ENCODE measurements around the gene ZNF423. TPM values are rescaled to one million over a fixed set of nuclear protein-coding genes. Genes with fewer than 3 reads are reported as not detected.
A peak's percentile ranks its signal among the peaks of the same experiment; 100 is the strongest.
"Not testable (repeated sequence)": the region's sequence is repeated elsewhere in the genome, so short reads cannot be mapped to it uniquely, and the experiment has no call there.

Gene ZNF423
- 7.3 TPM for total RNA-seq

DNA sequence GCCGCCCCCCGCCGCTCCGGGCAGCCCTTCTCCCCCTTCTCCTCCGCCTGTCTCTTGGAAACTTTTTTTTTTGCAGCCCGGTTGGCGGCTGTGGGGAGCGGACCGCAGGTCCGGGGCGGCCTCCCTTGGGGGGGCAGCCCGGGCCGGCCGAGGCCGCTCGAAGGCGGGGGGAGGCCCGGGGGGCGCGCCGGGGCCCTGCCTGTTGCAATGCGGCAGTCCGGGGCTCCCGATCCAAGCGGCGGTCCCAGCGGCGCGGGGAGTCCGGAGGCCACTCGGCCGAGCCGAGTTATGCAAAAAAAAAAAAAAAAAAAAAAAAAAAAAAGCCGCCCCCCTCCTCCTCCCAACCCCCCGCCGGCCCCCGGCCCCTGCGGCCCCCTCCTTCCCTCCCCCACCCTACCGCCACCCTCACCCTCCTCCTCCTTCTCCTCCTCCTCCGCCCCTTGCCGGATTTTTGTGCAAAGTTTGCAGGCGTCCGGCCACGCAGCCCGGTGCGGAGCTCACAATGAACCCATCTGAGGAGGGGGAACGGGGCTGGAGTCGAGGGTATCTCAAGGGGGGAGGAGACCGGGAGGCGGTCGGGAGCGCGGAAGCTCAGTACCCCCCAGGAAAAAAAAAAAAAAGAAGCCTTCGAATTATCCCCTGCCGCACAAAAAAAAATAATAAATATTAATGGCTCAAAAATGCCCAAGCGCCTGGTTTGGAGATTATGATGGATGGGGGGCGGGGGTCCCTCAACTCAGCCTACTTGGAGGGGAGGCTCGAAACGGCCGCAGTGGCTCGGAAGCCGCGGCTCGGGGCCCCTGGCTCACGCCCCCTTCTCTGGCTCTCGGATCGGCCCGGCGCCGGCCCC is at the start of gene ZNF423:
ZNF423 (minus strand) TSS at position 291 of the 850 bp plus-strand sequence. CDS start 338 bp downstream, outside the sequence.
- no peak for FAIRE-seq
- DNase-seq (ENCODE audit: low spot score in 2 of 2), result no peak

DNA sequence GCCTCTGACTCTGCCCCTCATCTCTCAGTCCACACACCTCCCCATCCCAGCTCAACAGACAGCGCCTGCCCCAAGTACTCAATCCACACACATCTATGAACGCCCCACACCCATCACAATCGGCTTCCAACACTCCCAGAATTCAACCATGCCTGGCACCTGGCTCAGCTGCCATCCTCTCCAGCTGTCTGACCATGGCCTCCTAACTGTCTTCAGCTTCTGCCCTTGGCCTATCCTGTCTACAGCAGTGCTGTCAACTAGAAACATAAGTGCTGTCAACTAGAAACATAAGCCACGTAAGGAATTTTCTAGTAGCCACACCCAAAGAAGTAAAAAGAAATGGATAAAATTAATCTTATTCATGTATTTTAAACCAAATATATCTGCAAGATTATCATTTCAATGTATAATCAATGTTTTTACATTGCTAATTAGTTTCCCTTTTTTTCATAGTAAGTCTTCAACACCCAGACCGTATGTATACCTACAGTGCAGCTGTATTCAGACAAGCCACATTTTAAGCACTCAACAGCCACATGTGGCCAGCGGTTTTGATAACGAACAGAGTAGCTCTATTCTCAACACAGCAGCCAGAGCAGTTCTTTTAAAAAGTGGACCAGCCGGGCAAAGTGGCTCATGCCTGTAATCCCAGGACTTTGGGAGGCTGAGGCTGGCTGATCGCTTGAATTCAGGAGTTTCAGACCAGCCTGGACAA is 48.6 kb upstream of the ZNF423 start:
- no peak for FAIRE-seq
- no peak for DNase-seq (ENCODE audit: low spot score in 2 of 2)

DNA sequence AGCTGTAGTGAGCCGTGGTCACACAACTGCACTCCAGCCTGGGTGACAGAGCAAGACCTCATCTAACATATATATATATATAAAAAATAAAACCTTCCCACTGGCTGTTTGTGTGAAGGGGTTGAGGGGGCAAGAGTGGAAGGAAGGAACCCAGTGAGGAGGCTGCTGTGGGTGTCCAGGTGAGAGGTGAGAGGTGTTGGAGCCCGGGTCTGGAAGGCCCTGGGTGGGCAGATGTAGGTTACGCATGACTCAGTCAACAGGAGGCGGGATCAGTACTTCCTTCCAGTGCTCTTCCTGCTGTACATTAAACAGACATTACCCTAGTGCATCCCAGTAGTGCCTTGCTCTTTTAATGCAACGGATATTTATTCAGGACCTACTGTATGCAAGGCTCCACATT is 47.0 kb upstream of the ZNF423 start:
- FAIRE-seq, result no peak
- DNase-seq (ENCODE audit: low spot score in 2 of 2), result no peak

DNA sequence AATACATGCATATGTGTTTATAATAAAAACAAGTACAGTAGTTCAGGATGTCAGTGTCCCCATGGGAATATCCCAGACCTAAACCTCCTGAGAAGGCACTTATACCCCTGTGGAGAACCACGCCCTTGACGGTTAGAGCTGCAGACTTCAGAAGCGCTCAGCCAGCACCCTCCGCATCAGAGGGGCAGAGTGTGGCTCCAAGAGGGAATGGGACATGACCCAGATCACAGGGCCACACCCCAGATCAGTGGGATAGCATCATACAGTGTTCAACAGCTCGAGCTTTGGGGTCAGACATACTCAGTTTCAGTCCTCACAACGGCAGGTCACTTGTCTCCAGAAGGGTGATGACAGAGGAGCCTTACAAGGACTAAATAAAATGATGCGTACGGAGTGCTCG is 45.8 kb upstream of the ZNF423 start:
- FAIRE-seq, result no peak
- no peak for DNase-seq (ENCODE audit: low spot score in 2 of 2)

DNA sequence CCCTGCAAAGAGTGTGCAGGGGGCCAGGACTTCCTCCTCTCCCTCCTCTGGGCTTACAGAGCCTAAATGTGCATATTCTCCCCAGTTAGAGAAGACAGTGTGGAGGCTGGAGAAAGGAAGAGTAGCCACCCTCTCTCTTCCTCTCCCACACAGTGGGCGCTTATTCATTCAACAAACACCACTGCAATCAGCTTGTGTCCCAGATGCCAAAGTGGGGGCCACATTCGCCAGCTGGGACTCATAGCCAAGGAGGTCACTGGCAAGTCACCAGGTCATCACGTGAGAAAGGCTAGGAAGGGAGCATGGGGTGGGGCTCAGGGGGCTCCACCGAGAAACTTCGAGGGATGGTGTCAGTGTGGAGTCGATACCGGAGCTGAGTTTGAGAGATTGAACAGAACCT is 45.0 kb upstream of the ZNF423 start:
- DNase-seq (ENCODE audit: low spot score in 2 of 2), result no peak
- FAIRE-seq, result no peak

DNA sequence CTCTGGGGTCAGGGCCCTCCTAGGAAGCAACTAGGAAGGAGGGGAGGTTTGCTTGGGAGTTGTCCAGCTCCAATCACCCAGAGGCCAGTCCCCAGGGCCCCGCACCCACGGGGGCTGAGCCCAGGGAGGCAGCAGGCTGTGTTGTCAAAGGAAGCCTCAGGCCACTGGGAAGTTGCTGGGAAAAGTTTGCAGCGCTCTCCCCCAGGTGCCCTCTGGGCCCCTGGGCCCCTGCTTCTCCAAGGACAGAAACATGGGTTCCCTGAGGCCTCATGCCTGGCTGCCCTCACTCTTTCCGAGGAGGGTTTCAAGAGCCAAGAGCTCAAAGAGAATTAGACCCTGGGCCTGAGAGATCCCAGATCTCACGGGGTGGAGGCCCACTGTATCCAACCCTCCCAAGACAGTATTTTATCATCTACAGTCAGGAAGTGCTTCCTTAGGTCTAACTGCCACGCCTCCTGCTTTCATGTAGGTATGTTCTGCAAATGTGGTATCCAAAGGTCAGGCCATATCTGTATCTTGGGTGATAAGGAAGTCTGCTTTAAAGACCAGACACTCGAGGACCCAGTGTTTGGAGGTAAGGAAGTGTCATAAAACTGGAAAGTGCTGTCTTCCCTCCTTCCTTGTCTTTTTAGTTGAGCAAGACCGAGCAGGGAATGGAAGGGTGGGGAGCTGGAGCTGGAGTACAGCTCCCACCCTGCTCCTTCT is 44.2 kb upstream of the ZNF423 start:
- DNase-seq (ENCODE audit: low spot score in 2 of 2), result no peak
- no peak for FAIRE-seq

DNA sequence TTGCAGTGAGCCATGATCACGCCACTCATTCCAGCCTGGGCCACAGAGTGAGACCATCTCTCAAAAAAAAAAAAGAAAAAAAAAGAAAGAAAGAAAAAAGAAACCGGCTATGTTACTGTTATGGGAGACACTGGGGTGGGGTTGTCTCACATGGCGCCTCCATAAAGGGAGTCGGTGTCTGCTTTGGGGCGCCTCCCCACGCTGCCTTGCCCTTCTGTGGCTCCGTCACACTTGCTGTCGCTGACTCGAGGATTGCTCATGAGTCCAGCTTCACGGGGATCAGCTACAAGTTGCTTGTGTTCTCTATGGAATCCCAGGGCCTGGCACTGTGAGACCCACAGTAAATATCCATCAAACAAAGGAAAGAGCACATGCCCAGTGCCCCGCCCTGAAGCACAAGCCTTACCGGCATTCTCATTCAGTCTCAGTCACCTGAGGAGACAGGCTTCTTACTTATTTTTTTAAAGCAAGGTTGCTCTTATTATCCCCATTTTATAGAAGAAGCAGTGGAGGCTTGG is 40.6 kb upstream of the ZNF423 start:
- DNase-seq (ENCODE audit: low spot score in 2 of 2) (no peak), FAIRE-seq (no peak)

DNA sequence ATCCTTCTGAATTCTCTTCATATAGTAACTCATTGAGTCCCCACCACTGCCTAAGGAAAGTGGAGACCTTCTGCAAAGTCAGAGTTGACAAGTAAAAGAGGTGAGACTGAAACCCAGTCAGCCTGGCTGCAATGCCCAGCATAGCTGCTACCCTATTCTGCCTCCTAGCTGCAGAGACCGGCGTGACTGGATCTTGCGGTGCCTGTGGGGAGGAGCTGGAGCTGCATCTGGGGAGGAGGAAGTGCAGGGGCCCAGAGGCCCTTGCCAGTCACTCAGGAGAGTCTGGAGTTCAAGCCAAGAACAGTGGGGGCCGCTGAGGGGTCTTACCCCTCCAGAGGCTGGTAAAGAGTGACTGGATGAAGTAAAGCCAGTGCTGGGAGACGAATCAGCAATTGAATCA is 35.0 kb upstream of the ZNF423 start:
- DNase-seq (ENCODE audit: low spot score in 2 of 2) (no peak), FAIRE-seq (no peak)

DNA sequence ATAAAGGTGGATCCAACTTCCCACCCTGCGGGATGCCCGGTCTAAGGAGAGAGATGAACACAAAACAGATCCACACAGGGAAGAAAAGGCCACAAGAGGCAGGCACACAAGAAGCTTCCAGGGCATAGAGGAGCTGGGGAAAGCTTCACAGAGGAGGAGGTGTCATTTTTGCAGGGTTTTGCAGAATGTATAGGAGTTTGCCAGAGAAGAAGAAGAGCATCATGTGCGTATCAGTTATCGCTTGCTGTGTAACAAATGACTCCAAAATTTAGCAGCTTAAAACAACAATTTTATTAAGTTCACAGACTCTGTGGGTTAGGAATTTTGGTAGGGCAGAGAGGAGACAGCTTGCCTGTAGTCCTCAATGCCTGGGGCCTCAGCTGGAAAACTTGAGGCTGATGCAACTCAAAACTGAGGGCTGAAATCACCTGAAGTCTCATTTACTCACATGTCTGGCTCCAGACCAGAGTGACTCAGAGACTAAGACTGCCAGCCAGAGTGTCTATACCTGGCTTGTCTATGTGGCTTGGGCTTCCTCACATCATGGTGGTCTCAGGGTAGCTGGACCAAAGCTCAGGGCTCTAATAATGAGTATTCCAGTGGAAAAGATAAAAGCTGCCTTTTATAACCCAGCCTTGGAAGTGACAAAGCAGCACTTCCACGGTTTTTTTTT is 33.9 kb upstream of the ZNF423 start:
- DNase-seq (ENCODE audit: low spot score in 2 of 2) (no peak), FAIRE-seq (no peak)

DNA sequence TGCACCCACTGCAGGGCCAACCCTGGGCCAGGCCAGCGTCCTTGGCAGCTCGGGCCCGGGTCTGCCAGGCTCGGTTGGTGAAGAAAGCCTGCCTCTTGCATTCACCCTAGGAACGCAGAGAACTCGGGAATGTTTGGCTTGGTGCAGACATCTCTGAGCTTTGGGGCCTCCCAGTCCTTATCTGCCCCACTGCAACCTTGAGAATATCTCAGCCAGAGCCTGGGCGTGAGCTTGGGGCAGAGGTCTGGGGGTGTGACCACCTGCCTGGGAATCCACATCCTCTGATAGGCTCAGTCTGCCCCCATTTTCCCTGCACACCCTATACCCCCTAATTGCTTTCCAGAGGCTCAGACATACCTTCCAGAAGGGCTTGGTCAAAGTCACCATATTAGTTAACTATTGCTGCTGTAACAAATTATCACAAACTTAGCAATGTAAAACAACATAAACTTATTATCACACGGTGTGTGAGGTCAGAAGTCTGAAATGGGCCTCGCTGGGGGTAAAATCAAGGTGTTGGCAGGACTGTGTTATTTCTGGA is 30.7 kb upstream of the ZNF423 start:
- no peak for FAIRE-seq
- no peak for DNase-seq (ENCODE audit: low spot score in 2 of 2)

DNA sequence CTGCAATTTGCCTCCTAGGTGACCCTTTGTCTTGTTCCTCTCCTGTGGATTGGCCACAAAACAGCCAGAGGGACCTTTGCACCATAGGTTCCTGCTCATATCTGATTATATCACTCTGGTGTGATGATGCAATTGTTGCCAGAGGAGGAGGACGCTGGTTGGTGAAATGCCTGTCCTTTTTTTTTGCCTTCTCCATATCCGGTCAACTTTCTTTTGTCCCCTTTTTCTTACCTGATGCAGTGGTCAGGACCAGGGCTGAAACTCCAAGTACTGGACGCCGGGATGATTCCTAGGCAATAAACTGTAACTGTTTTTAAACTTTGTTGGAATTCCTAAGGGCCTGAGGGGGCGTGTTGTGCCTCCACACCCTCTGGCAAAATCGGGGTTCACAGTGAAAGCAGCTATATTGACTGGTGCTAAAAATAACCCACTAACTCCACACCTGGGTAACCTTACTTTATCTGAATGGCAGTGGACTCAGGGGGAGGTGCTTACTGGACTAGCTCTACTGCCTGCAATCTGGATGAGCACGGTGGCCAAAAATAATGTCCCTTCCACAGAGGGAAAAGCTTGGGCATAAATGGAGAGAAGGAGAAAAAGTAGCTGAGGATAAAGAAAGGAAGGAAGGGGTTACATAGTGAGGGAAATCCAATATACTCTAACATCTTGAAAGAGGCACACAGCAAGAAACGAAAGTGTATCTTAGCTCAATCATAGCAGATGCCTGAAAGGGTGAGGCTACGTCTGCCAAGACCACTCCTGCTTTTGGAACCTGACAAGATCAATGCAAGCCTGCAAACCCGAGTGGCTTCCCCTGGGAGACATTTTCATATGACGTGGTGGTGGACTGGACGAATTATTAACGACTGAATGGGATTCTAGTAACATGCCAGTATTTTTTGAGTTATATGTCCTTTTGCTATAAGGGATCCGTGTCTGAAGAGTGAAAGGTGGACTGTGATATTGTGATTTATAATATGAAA is 28.4 kb upstream of the ZNF423 start:
- FAIRE-seq (no peak), DNase-seq (ENCODE audit: low spot score in 2 of 2) (no peak)

DNA sequence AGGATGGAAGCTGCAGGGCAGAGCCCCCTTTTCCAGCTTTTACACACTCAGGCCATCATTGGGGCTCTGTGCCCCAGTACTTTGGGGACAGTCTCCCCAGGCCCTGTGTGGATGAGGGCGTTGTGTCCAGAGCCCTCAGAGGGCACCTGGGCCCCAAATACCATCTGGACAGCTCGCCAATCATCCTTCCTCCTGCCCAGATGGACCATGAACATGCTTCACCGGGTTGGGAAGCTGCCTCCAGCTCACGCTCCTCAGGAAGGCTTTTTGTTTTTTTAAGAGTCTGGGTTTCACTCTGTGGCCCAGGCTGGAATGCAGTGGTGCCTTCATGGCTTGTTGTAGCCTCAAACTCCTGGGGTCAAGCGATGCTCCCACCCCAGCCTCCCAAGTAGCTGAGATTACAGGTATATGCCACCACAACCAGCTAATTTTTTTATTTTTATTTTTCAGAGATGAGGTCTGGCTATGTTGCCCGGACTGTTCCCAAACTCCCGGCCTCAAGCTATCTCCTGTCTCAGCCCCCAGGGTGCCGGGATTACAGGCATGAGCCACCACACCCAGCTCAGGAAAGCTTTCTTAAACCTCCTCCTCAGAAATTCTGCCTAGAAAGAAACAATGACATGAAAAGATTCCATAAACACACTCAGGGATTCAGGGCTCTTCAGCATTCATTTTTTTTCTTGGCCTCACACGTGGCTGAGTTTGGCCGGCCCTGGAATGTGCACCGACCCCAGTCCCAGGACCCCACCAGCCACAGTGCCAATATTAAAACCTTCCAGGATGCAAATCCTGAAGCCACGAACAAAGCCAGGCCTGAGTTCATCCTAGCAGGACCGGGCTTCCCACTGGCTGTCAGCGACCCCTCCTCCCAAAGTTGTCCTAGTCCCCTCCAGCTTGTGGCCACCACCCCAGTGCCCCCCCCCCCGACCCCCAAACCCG is 27.4 kb upstream of the ZNF423 start:
- FAIRE-seq (no peak), DNase-seq (ENCODE audit: low spot score in 2 of 2) (no peak)

DNA sequence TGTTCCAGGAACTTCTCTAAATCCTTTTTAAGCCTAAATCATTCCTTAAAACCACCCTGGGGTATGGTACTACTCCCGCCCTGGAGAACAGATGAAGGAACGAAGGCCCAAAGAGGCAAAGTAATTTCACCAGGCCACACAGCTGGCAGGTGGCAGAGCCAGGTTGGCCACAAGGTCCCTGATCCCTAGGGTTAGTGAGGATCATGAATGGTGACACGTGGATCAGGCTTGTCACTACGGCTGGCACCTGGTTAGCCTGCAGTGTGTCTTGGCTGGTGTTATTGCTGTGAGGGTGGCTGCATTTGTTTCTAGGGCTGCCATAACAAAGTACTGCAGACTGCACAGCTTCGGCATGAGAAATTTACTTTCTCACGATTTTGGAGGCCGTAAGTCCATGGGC is 26.0 kb upstream of the ZNF423 start:
- FAIRE-seq (no peak), DNase-seq (ENCODE audit: low spot score in 2 of 2) (no peak)

DNA sequence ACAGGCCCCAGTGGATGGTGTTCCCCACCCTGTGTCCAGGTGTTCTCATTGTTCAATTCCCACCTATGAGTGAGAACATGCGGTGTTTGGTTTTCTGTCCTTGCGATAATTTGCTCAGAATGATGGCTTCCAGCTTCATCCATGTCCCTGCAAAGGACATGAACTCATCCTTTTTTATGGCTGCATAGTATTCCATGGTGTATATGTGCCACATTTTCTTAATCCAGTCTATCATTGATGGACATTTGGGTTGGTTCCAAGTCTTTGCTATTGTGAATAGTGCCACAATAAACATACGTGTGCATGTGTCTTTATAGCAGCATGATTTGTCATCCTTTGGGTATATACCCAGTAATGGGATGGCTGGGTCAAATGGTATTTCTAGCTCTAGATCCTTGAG is 22.6 kb upstream of the ZNF423 start:
- FAIRE-seq; DNase-seq (ENCODE audit: low spot score in 2 of 2): not testable (repeated sequence)

DNA sequence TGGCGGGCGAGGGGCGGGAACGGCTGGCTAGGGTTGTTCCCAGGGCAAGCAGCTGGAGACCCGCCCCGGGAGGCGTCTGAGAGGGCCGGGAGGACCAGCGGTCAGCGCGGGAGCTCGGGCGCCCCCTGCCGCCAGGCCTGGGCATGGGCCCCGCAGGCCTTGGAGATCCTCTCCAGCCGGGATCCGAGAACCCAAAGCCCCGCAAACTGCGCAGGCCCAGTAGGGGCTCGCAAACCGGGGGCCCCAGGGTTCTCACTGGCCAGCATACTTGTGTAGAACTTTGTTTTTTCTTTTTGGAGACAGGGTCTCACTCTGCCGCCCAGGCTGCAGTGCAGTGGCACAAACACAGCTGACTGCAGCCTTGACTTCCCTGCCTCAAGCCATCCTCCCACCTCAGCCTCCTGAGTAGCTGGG is 20.8 kb upstream of the ZNF423 start:
- no peak for FAIRE-seq
- peak in 1 of 2 donors; percentile 83 for DNase-seq (ENCODE audit: low spot score in 2 of 2)

DNA sequence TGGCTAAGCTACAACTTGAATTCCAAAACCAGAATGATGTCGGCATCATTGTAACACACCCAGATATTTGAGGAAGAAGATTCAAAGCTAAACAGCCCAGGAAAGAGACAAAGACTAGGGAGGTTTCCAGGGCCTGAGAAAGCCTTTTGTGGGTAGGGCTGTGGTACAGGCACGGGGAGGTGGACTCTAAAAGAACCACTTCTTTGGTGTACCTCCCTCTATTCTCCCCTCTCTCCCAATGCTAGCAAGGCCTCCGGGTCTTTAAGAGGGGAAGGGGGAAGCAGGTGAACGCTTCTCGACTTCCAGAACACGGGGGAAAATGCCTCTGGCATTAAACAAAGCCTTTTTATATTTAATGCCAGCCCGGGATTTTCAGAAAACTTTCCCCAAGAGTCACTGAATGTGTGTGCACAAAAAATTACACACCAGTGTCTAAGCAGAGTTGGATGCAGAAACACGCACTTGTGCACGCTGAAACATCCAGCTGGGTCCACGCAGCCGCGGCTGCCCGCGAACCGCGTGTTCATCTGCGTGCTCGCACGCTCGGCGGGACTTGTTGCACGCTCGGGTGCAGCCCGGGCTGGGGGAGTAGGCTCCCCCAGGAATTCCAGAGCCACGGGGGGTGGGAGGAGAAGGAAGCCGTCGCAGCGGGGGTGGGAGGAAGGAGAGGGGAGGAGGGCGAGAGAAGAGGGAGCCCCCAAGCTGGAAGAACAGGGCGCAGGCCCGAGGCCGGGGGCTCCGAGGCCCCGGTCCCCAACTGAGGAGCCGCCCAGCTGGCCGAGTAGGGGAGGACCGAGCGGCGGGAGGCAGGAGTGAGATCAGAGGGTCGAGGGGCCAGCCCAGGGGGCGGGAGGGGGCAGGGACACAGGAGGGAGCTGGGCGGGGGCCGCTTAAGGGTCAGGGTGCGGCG is 20.1 kb upstream of the ZNF423 start:
- DNase-seq (ENCODE audit: low spot score in 2 of 2) (no peak), FAIRE-seq (no peak)
